Ovary (tissue), 9 donors: ENCODE data around the gene WFIKKN1. TPM values are rescaled to one million over a fixed set of nuclear protein-coding genes. Genes with fewer than 3 reads are reported as not detected.
A peak's percentile ranks its signal among the peaks of the same experiment; 100 is the strongest.

Experiments
- DNase-seq, 5 donors: peaks; one replicate each; pipeline ENCODE4 v3.0.0-alpha.2; 2019 to 2020
- H3K27ac ChIP-seq, 2 donors: fragments of 200-600 bp; one replicate each; pipeline versions ENCODE4 v1.5.1 to v1.8.0; 2019 to 2022
- H3K27me3 ChIP-seq: fragments of 200-600 bp; one replicate; pipeline ENCODE4 v1.8.0; 2022
- H3K36me3 ChIP-seq: fragments of 200-600 bp; sonication (generic); one replicate; pipeline ENCODE4 v1.5.1; 2019
- H3K4me1 ChIP-seq: one replicate; pipeline ENCODE4 v1.8.1; 2013; ENCODE audit warnings: mild to moderate bottlenecking, moderate library complexity; ENCODE audit not compliant: insufficient read depth
- H3K4me3 ChIP-seq: fragments of 200-600 bp; sonication (generic); one replicate; pipeline ENCODE4 v1.5.1; 2017
- H3K9me3 ChIP-seq, 2 donors: fragments of 200-600 bp in 1 of 2; sonication (generic) in 1 of 2; one replicate each; pipeline versions ENCODE4 v1.5.1 to v1.8.1; 2013 to 2019; ENCODE audit warnings: mild to moderate bottlenecking in 1 of 2, moderate library complexity in 1 of 2
- CTCF ChIP-seq, 3 donors: fragments of 450-650 bp in 2 of 3; fragments of 200-600 bp in 1 of 3; IDR thresholded peaks; one replicate each; pipeline versions ENCODE4 v1.5.1 to v1.8.0; 2016 to 2022; ENCODE audit warnings: antibody characterized with exemption in 3 of 3, mild to moderate bottlenecking in 1 of 3
- EP300 ChIP-seq: sonication (generic); formaldehyde crosslinking; IDR thresholded peaks from one replicate; pipeline ENCODE4 v1.6.1; 2017; ENCODE audit warnings: antibody characterized with exemption
- POLR2A ChIP-seq: fragments of 450-650 bp; IDR thresholded peaks from one replicate; pipeline ENCODE4 v1.6.1; 2017; ENCODE audit warnings: antibody characterized with exemption, mild to moderate bottlenecking, moderate library complexity
- WGBS, 3 donors: extraction: QIAGEN DNeasy Blood & Tissue Kit in 1 of 3; methylation state at CpG; one replicate each; pipeline versions ENCODE4 v1.1.5 to v1.1.7; 2013 to 2017; 5-methylcytosine and 5-hydroxymethylcytosine counted together
- intact Hi-C, 4 donors: fragments of 100-400 bp; cut with DNase I; formaldehyde crosslinking; loops; one replicate each; pipeline versions ENCODE4 v1.11.0 to v1.15.1; 2022 to 2023
- polyA plus RNA-seq, 2 donors: library from polyadenylated mRNA; stranded (reverse); fragments of 200-250 nt in 1 of 2; fragments of 350-450 nt in 1 of 2; fragmentation: Illumina TruSeq in 1 of 2; extraction: RNeasy Lipid Tissue Mini Kit (QIAGEN cat#74804) in 1 of 2; gene quantifications; one replicate each; pipeline ENCODE4 v1.2.3, GENCODE V29; 2013 to 2014
- total RNA-seq, 7 donors: library from RNA; depleted of rRNA in 2 of 7; stranded (reverse); fragments of >200 nt in 2 of 7; fragmentation: NEBNext Ultra II Directional in 3 of 7; extraction: Animal tissue kit (Norgen Biotek cat#: 25700) in 3 of 7; gene quantifications; one replicate each; pipeline versions ENCODE4 v1.1.0 to v1.2.4, GENCODE V29; 2016 to 2023
- donor health status: DM: no; HTN: no; CAD: no; lungs with moderate emphysema.
- donor health status: DM: no; HTN: no; CAD: no.
- donor health status: Bipolar disorder and iron deficiency.
- donor health status: DM: yes; HTN: yes; CAD: no.
- donor health status: DM: no; HTN: no; CAD: no.
- donor health status: DM: yes; HTN: yes; CAD: no.

WFIKKN1 gene
- total and polyA plus RNA-seq, 9 donors, result 0.10 to 2.6 (median 1.1) TPM

DNA sequence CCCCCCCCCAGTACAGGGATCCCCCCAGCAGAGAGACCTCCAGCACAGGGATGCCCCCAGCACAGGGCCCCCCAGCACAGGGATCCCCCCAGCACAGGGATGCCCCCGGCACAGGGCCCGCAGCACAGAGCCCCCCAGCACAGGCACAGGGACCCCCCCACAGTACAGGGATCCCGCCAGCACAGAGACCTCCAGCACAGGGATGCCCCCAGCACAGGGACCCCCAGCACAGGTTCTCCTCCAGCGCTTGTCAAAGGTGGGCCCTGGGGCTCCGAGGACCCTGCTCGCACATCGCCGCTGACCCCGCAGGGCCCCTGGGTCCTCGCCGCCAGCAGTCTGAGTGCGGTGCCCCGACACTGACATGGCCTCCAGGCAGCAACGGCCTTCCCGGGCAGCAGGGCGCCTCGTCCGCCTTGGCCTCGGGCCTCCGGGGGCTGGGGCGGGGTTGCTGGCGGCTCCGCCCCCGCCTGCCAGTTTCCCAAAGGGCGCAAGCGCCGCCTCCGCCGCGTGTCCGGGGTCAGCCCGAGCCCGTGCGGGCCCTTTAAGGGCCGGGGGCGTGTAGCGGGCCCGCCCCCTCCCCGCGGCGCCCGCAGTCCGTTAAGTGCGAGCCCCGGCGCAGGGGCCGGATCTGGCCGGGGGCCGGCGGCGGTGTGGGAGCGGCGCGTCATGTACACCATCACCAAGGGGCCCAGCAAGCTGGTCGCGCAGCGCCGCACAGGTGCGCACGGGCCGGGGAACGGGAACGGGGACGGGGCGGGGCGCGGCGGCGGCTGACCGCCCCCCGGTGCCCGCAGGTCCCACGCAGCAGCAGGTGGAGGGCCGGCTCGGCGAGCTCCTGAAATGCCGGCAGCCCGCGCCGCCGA lies 10.8 kb downstream of the WFIKKN1 start, which contains the start of gene MCRIP2:
Gene MCRIP2, plus strand, starts transcription at position 503 of the 863 bp plus-strand sequence. Its CDS starts 164 bp downstream, at position 667.
- H3K4me1 ChIP-seq, result peaks cover 17% of the 10 kb centered on the region
- peak; percentile 85 to 92 (median 90) for DNase-seq
- H3K36me3 ChIP-seq, result no peaks in the 10 kb centered on the region
- no peaks in the 10 kb centered on the region for H3K9me3 ChIP-seq
- intact Hi-C loops, result loop anchor here in 1 of 4 donors (5.0 kb wide), 1 partner anchor 59 kb away; no protein-coding TSS in a partner anchor
- H3K27me3 ChIP-seq, result no peaks in the 10 kb centered on the region
- H3K27ac ChIP-seq, result peak within 1 kb of the TSS; percentile 64 to 82
- peak within 1 kb of the TSS; percentile 73 for H3K4me3 ChIP-seq
- TF ChIP-seq POLR2A, result no peak
- no peak for TF ChIP-seq CTCF (IDR thresholded peaks at IDR 0.05)
- no peak for TF ChIP-seq EP300
- 1 to 2% (median 1%) methylated on average over 8 to 81 of the region's 81 CpGs for WGBS, 3 donors

DNA sequence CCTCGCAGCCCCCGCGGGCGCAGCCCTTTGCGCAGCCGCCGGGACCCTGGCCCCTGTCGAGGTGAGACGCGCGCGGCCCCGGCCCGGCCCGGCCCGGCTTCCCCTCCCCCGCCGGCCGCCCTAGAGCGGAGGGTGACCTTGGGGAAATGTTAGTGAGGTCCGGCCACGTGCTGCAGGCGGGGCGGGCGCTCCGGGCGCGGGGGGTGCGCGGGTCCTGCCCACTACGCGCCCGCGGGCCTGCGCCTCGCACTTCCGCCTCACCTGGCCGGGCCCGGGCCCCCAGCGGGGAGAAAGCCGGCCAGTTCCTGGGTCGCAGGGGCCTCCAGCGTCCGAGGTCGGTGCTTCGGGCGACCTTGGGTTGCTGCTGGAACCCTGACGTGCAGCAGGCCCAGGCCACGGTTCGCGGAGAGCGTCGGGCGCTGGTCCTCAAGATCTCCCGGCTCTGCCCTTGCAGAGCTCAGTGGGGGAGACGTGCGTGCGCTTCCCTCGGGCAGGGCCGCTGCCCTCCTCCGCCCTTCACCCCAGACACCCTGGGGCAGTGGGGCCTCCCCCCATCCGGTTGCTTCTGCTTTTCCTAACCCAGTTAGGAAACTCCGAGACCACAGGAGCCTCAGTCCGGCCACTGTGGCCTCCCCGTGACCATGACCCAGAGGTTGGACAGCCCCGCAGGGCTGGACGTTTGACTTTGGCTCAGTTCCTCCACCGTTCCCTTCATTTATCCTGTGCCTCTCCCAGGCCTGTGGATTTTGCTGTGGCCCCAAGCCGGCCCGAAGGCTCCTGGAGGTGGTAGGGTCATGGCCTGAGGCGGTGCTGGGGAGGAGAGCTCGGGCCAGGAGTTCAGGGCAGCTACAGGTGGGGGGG lies 11.6 kb downstream of the WFIKKN1 start:
- peak; percentile 81 to 85 (median 83) for DNase-seq
- peak overlapping the region; percentile 73 for H3K4me3 ChIP-seq
- TF ChIP-seq POLR2A (no peak), CTCF (IDR thresholded peaks at IDR 0.05) (no peak), EP300 (no peak)
- 5 to 9% (median 6%) methylated on average over 33 to 72 of the region's 72 CpGs for WGBS, 3 donors
- H3K4me1 ChIP-seq, result peaks cover 16% of the 10 kb centered on the region
- H3K36me3 ChIP-seq, result no peaks in the 10 kb centered on the region
- H3K27ac ChIP-seq, result peak overlapping the region; percentile 41 to 82
- H3K9me3 ChIP-seq, result no peaks in the 10 kb centered on the region
- intact Hi-C loops, result loop anchor here in 1 of 4 donors (5.0 kb wide), 1 partner anchor 60 kb away; no protein-coding TSS in a partner anchor
- no peaks in the 10 kb centered on the region for H3K27me3 ChIP-seq

GRCh38 chr16:643050-643368 lies 12.2 kb downstream of the WFIKKN1 start:
- Histone ChIP-seq H3K36me3 (no peaks in the 10 kb centered on the region), H3K27me3 (no peaks in the 10 kb centered on the region), H3K27ac (peak overlapping the region; percentile 41 to 82), H3K4me1 (peaks cover 17% of the 10 kb centered on the region), H3K4me3 (peak overlapping the region; percentile 73), H3K9me3 (no peaks in the 10 kb centered on the region)
- WGBS, 3 donors, result 81 to 92% (median 87%) methylated on average over 13 of the region's 13 CpGs
- TF ChIP-seq CTCF (IDR thresholded peaks at IDR 0.05), result no peak
- no peak for TF ChIP-seq POLR2A
- no peak for TF ChIP-seq EP300
- intact Hi-C loops, result loop anchor here in 1 of 4 donors (5.0 kb wide), 1 partner anchor 61 kb away; no protein-coding TSS in a partner anchor
- no peak for DNase-seq

DNA sequence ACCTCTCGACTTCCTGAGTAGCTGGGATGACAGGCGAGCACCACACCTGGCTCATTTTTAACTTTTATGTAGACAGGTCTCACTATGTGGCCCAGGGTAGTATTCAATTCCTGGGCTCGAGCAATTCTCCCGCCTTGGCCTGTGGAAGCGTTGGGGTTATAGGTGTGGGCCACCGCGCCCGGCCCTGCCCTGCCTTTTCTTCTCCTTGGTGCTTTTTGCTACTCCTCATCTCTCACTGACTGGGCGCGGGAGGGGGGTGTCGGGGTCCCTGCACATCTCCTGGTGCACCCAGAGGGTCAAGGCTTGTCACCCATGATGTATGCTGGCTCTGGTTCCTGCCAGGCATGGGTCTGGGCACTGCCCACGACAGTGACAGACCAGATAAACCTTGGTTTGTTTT lies 13.8 kb downstream of the WFIKKN1 start:
- WGBS, 3 donors, result 89 to 91% (median 89%) methylated on average over 12 of the region's 12 CpGs
- DNase-seq, result no peak
- H3K4me1 ChIP-seq, result peaks cover 19% of the 10 kb centered on the region
- no peak overlapping the region for H3K27ac ChIP-seq
- TF ChIP-seq EP300 (no peak), CTCF (IDR thresholded peaks at IDR 0.05) (no peak)
- no peak overlapping the region for H3K4me3 ChIP-seq
- no peaks in the 10 kb centered on the region for H3K36me3 ChIP-seq
- H3K27me3 ChIP-seq, result no peaks in the 10 kb centered on the region
- no peaks in the 10 kb centered on the region for H3K9me3 ChIP-seq
- intact Hi-C loops, result loop anchor here in 1 of 4 donors (5.0 kb wide), 1 partner anchor 62 kb away; no protein-coding TSS in a partner anchor
